ENCODE data around the gene NAV2.

NAV2 gene

GRCh38 chr11:19689281-19690000, 23.2 kb upstream of the NAV2 start:
- DNase-seq = no peak

- no peak for DNase-seq
Observed at GRCh38 chr11:19690885-19691284, 21.8 kb upstream of the NAV2 start.

- DNase-seq = no peak
Observed at GRCh38 chr11:19691815-19692500, 20.7 kb upstream of the NAV2 start.

GRCh38 chr11:19693146-19693545, 19.5 kb upstream of the NAV2 start:
- DNase-seq = no peak

- DNase-seq = no peak
Observed at GRCh38 chr11:19694796-19695345, 17.8 kb upstream of the NAV2 start.

GRCh38 chr11:19696073-19696472, 16.6 kb upstream of the NAV2 start:
- DNase-seq = no peak

- DNase-seq = no peak
Observed at GRCh38 chr11:19696904-19697303, 15.7 kb upstream of the NAV2 start.

- DNase-seq = no peak
Observed at GRCh38 chr11:19697721-19698121, 14.9 kb upstream of the NAV2 start.

- no peak for DNase-seq
Observed at GRCh38 chr11:19698493-19699292, 13.9 kb upstream of the NAV2 start.

GRCh38 chr11:19701421-19701820, 11.2 kb upstream of the NAV2 start:
- DNase-seq = no peak

- no peak for DNase-seq
Observed at GRCh38 chr11:19702620-19703019, 10.0 kb upstream of the NAV2 start.

- DNase-seq = no peak
Observed at GRCh38 chr11:19703211-19703610, 9.4 kb upstream of the NAV2 start.

GRCh38 chr11:19704213-19704612, 8.4 kb upstream of the NAV2 start:
- DNase-seq = no peak

GRCh38 chr11:19705936-19706335, 6.7 kb upstream of the NAV2 start:
- no peak for DNase-seq

GRCh38 chr11:19711911-19712280, 741 bp upstream of the NAV2 start:
- DNase-seq = no peak

GRCh38 chr11:19713196-19714021, 772 bp downstream of the NAV2 start:
- no peak for DNase-seq

GRCh38 chr11:19714022-19714386, 1.4 kb downstream of the NAV2 start:
- DNase-seq = no peak

GRCh38 chr11:19714387-19715363, 2.0 kb downstream of the NAV2 start:
- DNase-seq = no peak

GRCh38 chr11:19715373-19715772, 2.7 kb downstream of the NAV2 start:
- DNase-seq = no peak

- DNase-seq = no peak
Observed at GRCh38 chr11:19718051-19718450, 5.4 kb downstream of the NAV2 start.

GRCh38 chr11:19718951-19719350, 6.3 kb downstream of the NAV2 start:
- DNase-seq = no peak

- DNase-seq = no peak
Observed at GRCh38 chr11:19719960-19720359, 7.3 kb downstream of the NAV2 start.

All from AML-193 (cell line).